Measurements from ENCODE around the gene LPIN2.
A peak's percentile ranks its signal among the peaks of the same experiment; 100 is the strongest.
"Not testable (repeated sequence)": the region's sequence is repeated elsewhere in the genome, so short reads cannot be mapped to it uniquely, and the experiment has no call there.

The LPIN2 gene

DNA sequence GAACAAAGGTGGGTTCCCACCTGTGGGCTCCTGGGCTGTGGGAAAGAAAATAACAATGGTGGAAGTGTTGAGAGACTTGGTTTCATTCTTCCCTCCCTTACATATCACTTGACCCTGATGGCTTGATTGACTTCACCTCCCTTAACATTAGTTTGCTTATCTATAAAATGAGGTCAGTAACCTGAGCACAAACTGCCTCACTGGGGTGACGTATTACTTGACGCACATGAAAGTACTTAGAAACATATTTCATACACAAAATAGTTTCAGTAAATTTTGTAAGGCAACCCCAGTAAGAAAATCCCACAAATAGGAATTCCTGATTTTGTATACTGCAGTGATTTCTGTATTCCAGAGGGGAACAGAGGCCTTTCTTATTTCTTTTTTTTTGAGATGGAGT lies 29.4 kb upstream of the LPIN2 start:
- H3K27ac ChIP-seq (ENCODE audit: low read depth, low read length): no peak overlapping the region
- no peak overlapping the region for H3K4me3 ChIP-seq (ENCODE audit: low read depth, low read length)

DNA sequence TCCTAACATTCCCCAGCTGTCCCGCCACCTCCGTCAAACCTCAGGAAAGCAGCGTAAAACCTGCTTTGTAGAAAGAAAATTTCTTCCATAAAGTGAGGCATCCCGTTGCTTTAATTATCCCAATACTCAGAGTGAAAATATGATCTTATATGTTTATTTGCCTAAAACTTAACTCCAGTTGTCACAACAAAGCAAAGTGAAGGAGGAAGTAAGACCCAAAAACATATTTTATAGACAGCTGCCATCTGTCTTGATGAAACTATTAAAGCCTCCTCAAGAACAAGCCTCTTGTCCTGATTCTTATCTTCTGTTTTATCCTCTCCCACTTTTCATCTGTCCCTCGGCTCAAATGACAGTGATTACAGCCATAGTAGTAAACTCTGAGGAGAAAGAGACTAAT lies 28.9 kb upstream of the LPIN2 start:
- Histone ChIP-seq H3K36me3 (ENCODE audit: control insufficient read depth, insufficient read depth, low read length) (no peaks in the 10 kb centered on the region), H3K4me3 (ENCODE audit: low read depth, low read length) (no peak overlapping the region), H3K4me1 (ENCODE audit: control insufficient read depth, insufficient read depth, low read length) (peaks cover 6% of the 10 kb centered on the region; the same call in 1 of the 2 replicates), H3K9me3 (ENCODE audit: control insufficient read depth, insufficient read depth, low read length) (no peaks in the 10 kb centered on the region), H3K9ac (ENCODE audit: low read depth, low read length) (no peak overlapping the region), H3K27me3 (ENCODE audit: control insufficient read depth, insufficient read depth, low read length) (no peaks in the 10 kb centered on the region), H3K27ac (ENCODE audit: low read depth, low read length) (peak overlapping the region; percentile 44)

More for the DNA sequence above, 29.4 kb upstream of the LPIN2 start:
- Histone ChIP-seq H3K4me1 (ENCODE audit: control insufficient read depth, insufficient read depth, low read length) (peaks cover 6% of the 10 kb centered on the region; the same call in 1 of the 2 replicates), H3K27me3 (ENCODE audit: control insufficient read depth, insufficient read depth, low read length) (no peaks in the 10 kb centered on the region), H3K36me3 (ENCODE audit: control insufficient read depth, insufficient read depth, low read length) (no peaks in the 10 kb centered on the region), H3K9me3 (ENCODE audit: control insufficient read depth, insufficient read depth, low read length) (no peaks in the 10 kb centered on the region), H3K9ac (ENCODE audit: low read depth, low read length) (no peak overlapping the region)

DNA sequence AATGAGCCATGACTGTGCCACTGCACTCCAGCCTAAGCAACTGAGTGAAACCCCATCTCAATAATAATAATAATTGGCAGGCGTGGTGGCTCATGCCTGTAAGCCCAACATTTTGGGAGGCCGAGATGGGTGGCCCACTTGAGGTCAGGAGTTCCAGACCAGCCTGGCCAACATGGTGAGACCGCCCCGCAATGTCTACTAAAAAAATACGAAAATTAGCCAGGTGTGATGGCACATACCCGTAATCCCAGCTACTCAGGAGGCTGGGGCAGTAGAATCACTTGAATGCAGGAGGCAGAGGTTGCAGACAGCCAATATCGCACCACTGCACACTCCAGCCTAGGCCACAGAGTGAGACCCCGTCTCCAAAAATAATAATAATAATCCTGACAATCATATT lies 27.9 kb upstream of the LPIN2 start:
- no peaks in the 10 kb centered on the region for H3K36me3 ChIP-seq (ENCODE audit: control insufficient read depth, insufficient read depth, low read length)
- no peak overlapping the region for H3K9ac ChIP-seq (ENCODE audit: low read depth, low read length)
- H3K4me1 ChIP-seq (ENCODE audit: control insufficient read depth, insufficient read depth, low read length): peaks cover 6% of the 10 kb centered on the region; the same call in 1 of the 2 replicates
- no peaks in the 10 kb centered on the region for H3K9me3 ChIP-seq (ENCODE audit: control insufficient read depth, insufficient read depth, low read length)
- H3K27ac ChIP-seq (ENCODE audit: low read depth, low read length): no peak overlapping the region
- H3K4me3 ChIP-seq (ENCODE audit: low read depth, low read length): no peak overlapping the region
- no peaks in the 10 kb centered on the region for H3K27me3 ChIP-seq (ENCODE audit: control insufficient read depth, insufficient read depth, low read length)

DNA sequence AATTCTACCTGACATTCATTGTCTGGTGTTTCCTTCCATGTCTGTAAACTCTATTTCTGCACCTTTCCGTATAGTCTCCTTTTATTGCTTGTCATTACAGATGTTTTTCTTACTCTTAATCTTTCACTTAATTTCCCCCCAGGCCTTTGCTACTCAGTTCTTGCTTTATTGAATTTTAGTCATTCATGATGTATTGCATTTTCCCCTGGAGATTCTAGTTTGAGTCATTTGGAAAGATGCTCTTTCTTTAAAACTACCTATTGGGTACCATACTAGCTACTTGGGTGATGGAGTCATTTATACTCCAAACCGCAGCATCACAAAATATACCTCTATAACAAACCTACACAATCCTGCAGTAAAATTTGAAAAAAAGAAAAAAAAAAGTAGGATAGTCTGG lies 27.2 kb upstream of the LPIN2 start:
- H3K36me3 ChIP-seq (ENCODE audit: control insufficient read depth, insufficient read depth, low read length): no peaks in the 10 kb centered on the region
- no peaks in the 10 kb centered on the region for H3K27me3 ChIP-seq (ENCODE audit: control insufficient read depth, insufficient read depth, low read length)
- no peaks in the 10 kb centered on the region for H3K9me3 ChIP-seq (ENCODE audit: control insufficient read depth, insufficient read depth, low read length)
- no peak overlapping the region for H3K27ac ChIP-seq (ENCODE audit: low read depth, low read length)
- H3K9ac ChIP-seq (ENCODE audit: low read depth, low read length): no peak overlapping the region
- H3K4me3 ChIP-seq (ENCODE audit: low read depth, low read length): no peak overlapping the region
- peaks cover 6% of the 10 kb centered on the region; the same call in 1 of the 2 replicates for H3K4me1 ChIP-seq (ENCODE audit: control insufficient read depth, insufficient read depth, low read length)

DNA sequence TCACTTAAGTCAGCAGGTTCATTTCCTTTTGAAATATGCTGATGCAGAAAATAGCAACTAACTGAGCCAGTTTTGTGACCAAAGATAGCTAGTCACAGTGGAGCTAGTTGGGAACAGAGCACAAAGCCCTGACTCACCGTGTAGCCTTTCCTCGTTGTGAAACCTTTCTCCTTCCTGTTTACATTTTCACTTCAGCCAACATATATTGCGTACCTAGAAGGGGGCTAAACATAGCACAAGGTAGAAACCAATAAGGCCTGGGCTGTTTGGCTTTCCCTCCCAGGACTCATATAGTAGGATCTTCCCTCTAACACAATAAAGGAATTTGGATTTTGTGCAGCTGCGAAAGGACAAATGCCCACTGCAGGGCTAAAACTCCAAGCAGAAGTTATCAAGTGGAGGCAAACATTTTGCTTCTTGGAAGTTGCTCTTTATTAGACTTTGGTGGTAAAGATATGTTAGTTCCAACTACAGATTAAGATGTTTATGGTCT lies 24.5 kb upstream of the LPIN2 start:
- Histone ChIP-seq H3K9me3 (ENCODE audit: control insufficient read depth, insufficient read depth, low read length) (no peaks in the 10 kb centered on the region), H3K9ac (ENCODE audit: low read depth, low read length) (no peak overlapping the region), H3K27me3 (ENCODE audit: control insufficient read depth, insufficient read depth, low read length) (no peaks in the 10 kb centered on the region), H3K36me3 (ENCODE audit: control insufficient read depth, insufficient read depth, low read length) (no peaks in the 10 kb centered on the region), H3K4me3 (ENCODE audit: low read depth, low read length) (no peak overlapping the region), H3K4me1 (ENCODE audit: control insufficient read depth, insufficient read depth, low read length) (peaks cover 6% of the 10 kb centered on the region; the same call in 1 of the 2 replicates), H3K27ac (ENCODE audit: low read depth, low read length) (no peak overlapping the region)

DNA sequence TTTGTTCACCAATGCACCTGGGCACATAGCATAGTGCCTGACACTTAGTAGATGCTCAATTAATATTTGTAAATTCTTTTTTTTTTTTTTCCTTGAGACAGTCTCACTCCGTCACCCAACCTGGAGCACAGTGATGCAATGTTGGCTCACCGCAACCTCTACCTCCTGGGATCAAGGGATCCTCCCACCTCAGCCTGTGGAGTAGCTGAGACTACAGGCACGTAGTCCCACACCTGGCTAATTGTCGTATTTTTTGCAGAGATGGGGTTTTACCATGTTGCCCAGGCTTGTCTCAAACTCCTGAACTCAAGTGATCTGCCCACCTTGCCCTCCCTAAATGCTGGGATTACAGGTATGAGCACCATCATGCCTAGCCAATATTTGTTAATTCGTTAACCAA lies 23.2 kb upstream of the LPIN2 start:
- Histone ChIP-seq H3K27me3 (ENCODE audit: control insufficient read depth, insufficient read depth, low read length) (no peaks in the 10 kb centered on the region), H3K27ac (ENCODE audit: low read depth, low read length) (no peak overlapping the region), H3K9me3 (ENCODE audit: control insufficient read depth, insufficient read depth, low read length) (no peaks in the 10 kb centered on the region), H3K4me3 (ENCODE audit: low read depth, low read length) (no peak overlapping the region), H3K9ac (ENCODE audit: low read depth, low read length) (no peak overlapping the region), H3K36me3 (ENCODE audit: control insufficient read depth, insufficient read depth, low read length) (no peaks in the 10 kb centered on the region), H3K4me1 (ENCODE audit: control insufficient read depth, insufficient read depth, low read length) (no peaks in the 10 kb centered on the region)

DNA sequence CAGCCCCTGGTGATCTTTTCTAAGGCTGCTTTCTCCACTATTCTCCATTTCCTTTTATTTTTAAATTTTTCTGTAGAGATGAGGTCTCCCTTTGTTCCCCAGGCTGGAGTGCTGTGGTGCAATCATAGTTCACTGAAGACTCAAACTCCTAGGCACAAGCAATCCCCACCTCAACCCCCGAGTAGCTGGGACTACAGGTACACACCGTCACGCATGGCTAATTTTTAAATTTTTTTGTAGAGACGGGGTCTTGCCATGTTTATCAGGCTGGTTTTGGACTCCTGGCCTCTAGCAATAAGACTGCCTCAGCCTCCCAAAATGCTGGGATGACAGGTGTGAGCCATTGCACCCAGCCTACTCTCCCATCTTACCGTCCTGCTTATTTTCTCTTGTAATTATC lies 22.7 kb upstream of the LPIN2 start:
- no peak overlapping the region for H3K9ac ChIP-seq (ENCODE audit: low read depth, low read length)
- no peak overlapping the region for H3K27ac ChIP-seq (ENCODE audit: low read depth, low read length)
- no peaks in the 10 kb centered on the region for H3K36me3 ChIP-seq (ENCODE audit: control insufficient read depth, insufficient read depth, low read length)
- H3K27me3 ChIP-seq (ENCODE audit: control insufficient read depth, insufficient read depth, low read length): no peaks in the 10 kb centered on the region
- no peaks in the 10 kb centered on the region for H3K4me1 ChIP-seq (ENCODE audit: control insufficient read depth, insufficient read depth, low read length)
- no peak overlapping the region for H3K4me3 ChIP-seq (ENCODE audit: low read depth, low read length)
- H3K9me3 ChIP-seq (ENCODE audit: control insufficient read depth, insufficient read depth, low read length): no peaks in the 10 kb centered on the region

DNA sequence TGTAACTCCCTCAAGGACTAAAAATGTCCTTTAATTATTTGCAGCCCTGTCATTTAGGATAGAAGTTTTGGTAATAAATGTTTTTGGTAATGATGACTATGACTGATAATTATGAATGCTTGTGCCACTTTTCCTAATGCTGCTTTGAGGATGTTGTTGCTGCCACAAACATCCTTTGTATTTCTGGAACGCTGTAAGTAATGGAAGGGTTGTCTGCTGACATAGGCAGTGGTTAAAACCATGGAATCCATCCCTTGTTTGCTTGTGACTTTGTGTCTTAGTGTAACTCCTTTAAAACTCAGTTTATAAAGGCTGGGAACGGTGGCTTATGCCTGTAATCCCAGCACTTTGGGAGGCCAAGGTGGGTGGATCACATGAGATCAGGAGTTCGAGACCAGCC lies 19.8 kb upstream of the LPIN2 start:
- no peaks in the 10 kb centered on the region for H3K36me3 ChIP-seq (ENCODE audit: control insufficient read depth, insufficient read depth, low read length)
- no peaks in the 10 kb centered on the region for H3K9me3 ChIP-seq (ENCODE audit: control insufficient read depth, insufficient read depth, low read length)
- H3K4me3 ChIP-seq (ENCODE audit: low read depth, low read length): no peak overlapping the region
- H3K4me1 ChIP-seq (ENCODE audit: control insufficient read depth, insufficient read depth, low read length): 0 out of 2 replicates have a peak, but pooled peaks cover 8% of the 10 kb centered on the region
- no peaks in the 10 kb centered on the region for H3K27me3 ChIP-seq (ENCODE audit: control insufficient read depth, insufficient read depth, low read length)
- no peak overlapping the region for H3K27ac ChIP-seq (ENCODE audit: low read depth, low read length)
- no peak overlapping the region for H3K9ac ChIP-seq (ENCODE audit: low read depth, low read length)

DNA sequence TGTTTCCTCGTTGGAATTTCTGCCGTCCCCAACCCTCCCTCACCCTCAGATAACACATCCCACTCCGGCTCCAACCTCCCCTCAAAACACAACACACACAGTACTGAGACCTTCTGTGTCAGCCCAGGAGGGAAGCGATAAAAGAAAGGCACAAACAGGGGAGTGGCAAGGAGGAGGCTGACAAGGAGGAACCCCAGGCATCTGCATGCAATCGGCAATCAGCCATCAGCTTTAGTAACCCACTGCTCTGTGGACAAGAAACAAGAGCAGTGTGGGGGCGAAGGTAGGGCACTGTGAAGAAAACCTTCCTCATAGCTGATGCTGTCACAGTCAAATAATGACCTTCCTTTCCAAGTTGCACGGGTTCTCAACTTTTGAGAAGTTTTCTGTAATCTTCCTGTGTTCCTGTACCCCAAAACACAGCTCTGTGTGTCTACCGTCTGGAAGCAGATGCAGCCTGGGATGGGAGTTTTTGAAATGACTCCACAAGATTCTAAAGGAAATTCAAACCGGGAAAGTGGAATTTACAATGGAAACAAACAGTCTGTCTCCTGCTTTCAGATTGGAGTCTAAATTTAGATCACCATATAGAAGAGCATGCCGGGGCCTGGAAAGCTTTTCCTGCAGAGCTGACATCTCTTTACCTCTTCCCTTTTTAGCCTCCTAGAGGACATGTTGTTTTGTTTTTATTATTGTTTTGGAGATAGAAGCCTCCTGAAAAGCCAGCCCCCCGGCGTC lies 16.4 kb upstream of the LPIN2 start:
- Histone ChIP-seq H3K36me3 (ENCODE audit: control insufficient read depth, insufficient read depth, low read length) (no peaks in the 10 kb centered on the region), H3K9me3 (ENCODE audit: control insufficient read depth, insufficient read depth, low read length) (no peaks in the 10 kb centered on the region), H3K4me3 (ENCODE audit: low read depth, low read length) (no peak overlapping the region), H3K27ac (ENCODE audit: low read depth, low read length) (peak overlapping the region; percentile 21), H3K4me1 (ENCODE audit: control insufficient read depth, insufficient read depth, low read length) (0 out of 2 replicates have a peak, but pooled peaks cover 12% of the 10 kb centered on the region), H3K27me3 (ENCODE audit: control insufficient read depth, insufficient read depth, low read length) (no peaks in the 10 kb centered on the region), H3K9ac (ENCODE audit: low read depth, low read length) (no peak overlapping the region)

DNA sequence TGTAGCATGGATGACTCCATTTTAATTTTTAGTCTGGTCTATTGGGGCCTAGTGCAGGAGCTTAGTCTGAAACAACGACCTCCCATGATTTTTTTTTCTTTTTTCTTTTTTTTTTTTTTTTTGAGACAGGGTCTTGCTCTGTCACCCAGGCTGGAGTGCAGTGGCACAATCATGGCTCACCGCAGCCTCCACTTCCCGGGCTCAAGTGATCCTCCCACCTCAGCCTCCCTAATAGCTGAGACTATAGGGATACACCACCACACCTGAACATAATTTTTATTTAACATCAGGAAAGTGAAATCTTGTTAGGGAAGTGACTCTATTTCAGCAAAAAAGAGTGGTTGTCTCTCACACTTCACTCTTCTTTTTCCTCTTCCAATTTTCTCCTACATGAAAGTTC lies 15.2 kb upstream of the LPIN2 start:
- H3K4me3 ChIP-seq (ENCODE audit: low read depth, low read length); H3K27ac ChIP-seq (ENCODE audit: low read depth, low read length); H3K27me3 ChIP-seq (ENCODE audit: control insufficient read depth, insufficient read depth, low read length); H3K9me3 ChIP-seq (ENCODE audit: control insufficient read depth, insufficient read depth, low read length); H3K36me3 ChIP-seq (ENCODE audit: control insufficient read depth, insufficient read depth, low read length); H3K9ac ChIP-seq (ENCODE audit: low read depth, low read length): not testable (repeated sequence)
- H3K4me1 ChIP-seq (ENCODE audit: control insufficient read depth, insufficient read depth, low read length): 0 out of 2 replicates have a peak, but pooled peaks cover 12% of the 10 kb centered on the region

DNA sequence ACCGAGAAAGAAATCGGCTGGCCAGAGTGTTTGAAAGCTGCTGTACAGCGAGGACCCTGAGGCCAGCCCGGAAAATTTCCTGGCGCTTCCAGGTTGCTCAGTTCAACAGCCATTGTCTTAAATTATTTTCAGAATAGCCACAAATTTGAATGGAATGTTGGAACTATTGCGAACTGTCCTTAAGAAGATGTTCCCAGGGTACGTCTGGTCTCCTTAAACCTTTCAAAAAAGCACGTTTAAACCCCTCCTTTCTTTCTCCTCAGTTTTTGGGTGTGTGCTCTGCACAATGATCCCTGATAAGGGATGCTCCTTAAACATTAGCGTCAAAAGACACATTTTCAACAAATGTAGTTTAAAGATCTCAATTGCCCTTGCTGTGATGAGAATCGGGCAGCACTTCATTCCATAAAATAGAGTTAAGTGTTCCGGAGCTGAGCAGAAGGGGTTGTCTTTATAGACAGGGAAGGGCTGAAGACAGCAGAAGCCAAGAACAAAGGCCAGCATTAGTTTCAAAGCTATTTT lies 14.5 kb upstream of the LPIN2 start:
- Histone ChIP-seq H3K4me3 (ENCODE audit: low read depth, low read length) (no peak overlapping the region), H3K4me1 (ENCODE audit: control insufficient read depth, insufficient read depth, low read length) (0 out of 2 replicates have a peak, but pooled peaks cover 12% of the 10 kb centered on the region), H3K36me3 (ENCODE audit: control insufficient read depth, insufficient read depth, low read length) (no peaks in the 10 kb centered on the region), H3K9ac (ENCODE audit: low read depth, low read length) (no peak overlapping the region), H3K27me3 (ENCODE audit: control insufficient read depth, insufficient read depth, low read length) (no peaks in the 10 kb centered on the region), H3K9me3 (ENCODE audit: control insufficient read depth, insufficient read depth, low read length) (no peaks in the 10 kb centered on the region), H3K27ac (ENCODE audit: low read depth, low read length) (no peak overlapping the region)

All from HUES48 (cell line).